Esophagus (tissue), 2 donors: ENCODE measurements around the gene EEF1AKMT1. TPM values are rescaled to one million over a fixed set of nuclear protein-coding genes. Genes with fewer than 3 reads are reported as not detected.

Experiments
- H3K27ac ChIP-seq, 2 donors: one replicate each; pipeline ENCODE4 v1.5.1; 2013; ENCODE audit warnings: low read depth in 2 of 2, mild to moderate bottlenecking in 2 of 2, inconsistent platforms in 1 of 2, low read length in 1 of 2, moderate library complexity in 1 of 2
- H3K27me3 ChIP-seq, 2 donors: one replicate each; pipeline ENCODE4 v1.6.1; 2013; ENCODE audit warnings: low read length in 2 of 2, control low read depth in 1 of 2, mild to moderate bottlenecking in 1 of 2; ENCODE audit not compliant: insufficient read depth in 2 of 2, control insufficient read depth in 1 of 2
- H3K36me3 ChIP-seq, 2 donors: one replicate each; pipeline ENCODE4 v1.6.1; 2013; ENCODE audit warnings: low read length in 1 of 2; ENCODE audit not compliant: control insufficient read depth in 2 of 2, insufficient read depth in 2 of 2
- H3K4me1 ChIP-seq, 2 donors: one replicate each; pipeline ENCODE4 v1.6.1; 2013; ENCODE audit warnings: low read length in 1 of 2; ENCODE audit not compliant: control insufficient read depth in 2 of 2, insufficient read depth in 2 of 2
- H3K4me3 ChIP-seq, 2 donors: one replicate each; pipeline ENCODE4 v1.5.1; 2013; ENCODE audit warnings: low read length in 2 of 2, mild to moderate bottlenecking in 2 of 2, low read depth in 1 of 2, moderate library complexity in 1 of 2
- H3K9me3 ChIP-seq, 2 donors: one replicate each; pipeline ENCODE4 v1.6.1; 2013; ENCODE audit warnings: mild to moderate bottlenecking in 2 of 2, low read depth in 1 of 2, low read length in 1 of 2, moderate library complexity in 1 of 2; ENCODE audit not compliant: control insufficient read depth in 2 of 2, insufficient read depth in 1 of 2
- WGBS, 2 donors: extraction: QIAGEN DNeasy Blood & Tissue Kit; methylation state at CpG; one replicate each; pipeline ENCODE4 v1.1.7; 2013; 5-methylcytosine and 5-hydroxymethylcytosine counted together
- polyA plus RNA-seq, 2 donors: library from polyadenylated mRNA; stranded (reverse); fragments of 200-250 nt; gene quantifications; one replicate each; pipeline ENCODE4 v1.2.3, GENCODE V29; 2013
- donor health status: healthy with polysubstance abuse.
- donor health status: Bipolar disorder and iron deficiency.

Gene EEF1AKMT1
- polyA plus RNA-seq, 2 donors: 4.3 to 5.3 TPM

DNA sequence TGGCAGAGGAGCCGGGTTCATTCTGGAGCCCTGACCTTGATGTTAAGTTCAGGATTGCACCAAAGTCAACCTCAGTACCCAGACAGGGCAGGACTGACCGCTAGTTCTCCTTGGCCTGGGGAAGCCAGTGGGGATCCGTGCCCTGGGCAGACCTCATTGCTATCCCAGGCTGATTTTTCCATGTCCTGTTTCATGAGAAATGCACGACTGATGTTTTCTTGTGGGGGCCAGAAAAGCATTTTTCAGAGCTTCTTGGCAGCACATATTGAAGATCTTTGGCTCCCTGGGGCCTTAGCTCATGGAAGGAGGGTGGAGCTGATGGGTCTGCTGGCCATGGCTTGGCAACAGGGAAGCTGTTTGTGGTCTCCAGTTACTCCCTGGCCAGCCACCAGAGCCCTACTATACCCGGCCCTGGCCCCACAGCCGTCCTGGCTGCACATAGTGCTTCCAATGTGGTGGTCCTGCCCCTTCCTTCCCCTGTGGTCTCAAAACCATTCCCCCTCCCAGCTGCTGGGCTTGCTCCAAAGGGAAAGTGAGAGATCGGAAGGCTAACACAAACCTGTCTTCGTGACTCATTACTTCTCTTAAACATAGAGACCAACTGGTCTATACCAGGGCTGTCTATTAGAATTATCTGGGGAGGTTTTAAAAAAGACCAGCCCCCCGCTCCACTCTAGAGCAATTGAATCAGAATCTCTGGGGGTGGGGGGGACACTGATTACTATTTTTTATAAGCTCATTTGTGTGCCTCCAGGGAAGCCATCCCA lies 59.0 kb downstream of the EEF1AKMT1 start:
- WGBS, 2 donors: 54 to 69% methylated on average over 9 of the region's 9 CpGs
- Histone ChIP-seq H3K36me3 (no peaks in the 10 kb centered on the region), H3K4me3 (no peak overlapping the region), H3K27me3 (no peaks in the 10 kb centered on the region), H3K27ac (peak overlapping the region; percentile 19 to 60), H3K4me1 (peaks cover 0 to 2% of the 10 kb centered on the region in 2 donors), H3K9me3 (peaks cover 0 to 6% of the 10 kb centered on the region in 2 donors)

DNA sequence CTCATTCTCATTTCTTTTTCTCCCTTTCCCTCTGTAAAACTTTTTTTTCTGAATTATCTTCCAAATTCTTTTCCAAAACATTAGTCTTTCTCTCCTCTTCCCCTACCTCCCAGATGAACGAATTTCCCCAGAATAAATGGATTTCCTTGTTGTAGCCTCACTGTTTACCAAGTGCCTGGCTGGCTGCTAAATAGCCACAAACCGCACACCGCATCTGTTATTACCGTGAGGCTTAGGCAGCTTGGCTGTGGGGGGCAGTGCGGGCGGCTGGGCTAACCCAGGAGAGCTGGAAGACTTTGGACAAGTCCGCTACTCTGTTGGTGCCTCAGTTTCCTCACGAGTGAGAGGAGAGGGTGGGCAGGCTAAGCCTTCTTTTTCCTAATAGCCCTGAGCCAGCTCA lies 59.6 kb downstream of the EEF1AKMT1 start:
- peaks cover 0 to 5% of the 10 kb centered on the region in 2 donors for H3K9me3 ChIP-seq
- peaks cover 0 to 2% of the 10 kb centered on the region in 2 donors for H3K4me1 ChIP-seq
- H3K27ac ChIP-seq: peak overlapping the region; percentile 19 to 60
- H3K27me3 ChIP-seq: no peaks in the 10 kb centered on the region
- WGBS, 2 donors: 65 to 72% methylated on average over 8 of the region's 8 CpGs
- H3K36me3 ChIP-seq: no peaks in the 10 kb centered on the region
- H3K4me3 ChIP-seq: no peak overlapping the region

DNA sequence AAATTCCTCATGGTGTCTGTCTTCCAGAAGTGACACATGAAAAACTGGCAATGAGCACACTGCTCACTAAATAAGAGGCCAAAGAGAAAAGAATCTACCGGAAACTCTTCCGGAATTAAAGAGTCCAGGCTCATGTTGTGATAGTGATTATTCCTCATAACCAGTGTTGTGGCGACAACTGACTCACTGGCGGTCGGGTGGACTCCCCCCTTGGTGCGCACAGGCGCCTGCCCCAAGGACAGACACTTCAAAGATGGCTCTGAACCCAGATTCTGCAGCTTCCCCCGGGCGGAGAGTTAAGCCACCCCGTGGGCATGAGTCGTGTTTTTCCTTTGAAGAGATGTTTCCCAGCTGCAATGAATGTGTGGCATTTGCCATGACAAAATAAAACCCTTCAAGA lies 60.0 kb downstream of the EEF1AKMT1 start:
- Histone ChIP-seq H3K27ac (no peak overlapping the region), H3K4me3 (no peak overlapping the region), H3K27me3 (no peaks in the 10 kb centered on the region), H3K4me1 (peaks cover 0 to 2% of the 10 kb centered on the region in 2 donors), H3K9me3 (peaks cover 0 to under 1% of the 10 kb centered on the region in 2 donors), H3K36me3 (no peaks in the 10 kb centered on the region)
- 40 to 43% methylated on average over 11 of the region's 11 CpGs for WGBS, 2 donors

DNA sequence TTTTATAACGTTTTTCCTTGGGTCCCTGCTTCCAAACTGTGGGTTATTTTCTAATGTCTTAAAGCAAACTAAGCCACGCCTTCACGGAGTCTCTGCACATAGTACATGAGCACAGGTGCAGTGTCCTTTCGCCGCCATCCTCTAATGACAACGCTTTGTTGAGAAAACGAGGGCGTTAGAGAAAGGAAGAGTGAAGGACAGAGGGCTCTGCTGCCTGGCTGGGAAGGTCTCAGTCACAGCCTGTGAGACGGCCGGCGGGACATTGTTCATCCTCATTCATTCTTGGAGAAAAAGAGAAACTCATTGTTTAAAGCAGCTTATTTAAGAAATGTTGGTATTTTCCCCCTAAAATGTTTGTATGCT lies 60.8 kb downstream of the EEF1AKMT1 start:
- WGBS, 2 donors: 28 to 30% methylated on average over 11 of the region's 11 CpGs
- Histone ChIP-seq H3K27me3 (no peaks in the 10 kb centered on the region), H3K4me1 (peaks cover 0 to 2% of the 10 kb centered on the region in 2 donors), H3K9me3 (no peaks in the 10 kb centered on the region), H3K27ac (no peak overlapping the region), H3K4me3 (no peak overlapping the region), H3K36me3 (no peaks in the 10 kb centered on the region)

DNA sequence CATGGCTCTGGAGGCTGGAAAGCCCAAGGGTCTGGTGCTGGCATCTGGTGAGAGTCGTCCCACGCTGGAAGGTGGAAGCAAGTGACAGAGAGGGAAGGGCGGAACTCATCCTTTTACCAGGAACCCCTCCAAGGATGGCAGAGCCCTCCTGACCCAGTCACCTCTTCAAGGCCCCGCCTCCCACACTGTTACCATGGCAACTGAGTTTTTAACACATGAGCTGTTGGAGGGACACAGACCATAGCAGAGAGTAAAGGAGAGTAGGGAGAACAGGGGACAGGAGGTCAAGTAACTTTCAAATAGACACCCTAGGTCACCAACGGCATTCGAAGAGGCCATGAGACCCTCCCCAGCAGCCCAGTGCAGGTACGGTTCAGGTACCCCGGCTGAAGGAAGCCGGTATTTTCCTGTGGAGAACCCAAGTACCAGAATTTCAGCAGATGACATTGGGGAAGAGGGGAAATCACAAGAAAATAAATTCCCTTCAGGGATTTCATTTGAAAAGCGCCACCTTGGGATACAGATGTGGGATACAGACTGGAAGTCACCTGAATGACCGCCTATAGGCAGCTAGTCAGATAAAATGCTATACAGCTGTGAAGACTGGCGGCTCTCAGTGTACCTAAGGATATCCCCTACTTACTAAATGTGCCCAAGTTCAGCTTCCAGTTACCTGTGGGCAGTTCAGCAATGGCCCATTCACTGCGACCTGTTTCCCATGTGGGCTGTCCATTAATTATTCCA lies 62.3 kb downstream of the EEF1AKMT1 start:
- Histone ChIP-seq H3K27ac (no peak overlapping the region), H3K4me3 (no peak overlapping the region), H3K27me3 (no peaks in the 10 kb centered on the region), H3K4me1 (peaks cover 0 to 2% of the 10 kb centered on the region in 2 donors), H3K9me3 (no peaks in the 10 kb centered on the region), H3K36me3 (no peaks in the 10 kb centered on the region)
- WGBS, 2 donors: 86% methylated on average over 13 of the region's 13 CpGs

DNA sequence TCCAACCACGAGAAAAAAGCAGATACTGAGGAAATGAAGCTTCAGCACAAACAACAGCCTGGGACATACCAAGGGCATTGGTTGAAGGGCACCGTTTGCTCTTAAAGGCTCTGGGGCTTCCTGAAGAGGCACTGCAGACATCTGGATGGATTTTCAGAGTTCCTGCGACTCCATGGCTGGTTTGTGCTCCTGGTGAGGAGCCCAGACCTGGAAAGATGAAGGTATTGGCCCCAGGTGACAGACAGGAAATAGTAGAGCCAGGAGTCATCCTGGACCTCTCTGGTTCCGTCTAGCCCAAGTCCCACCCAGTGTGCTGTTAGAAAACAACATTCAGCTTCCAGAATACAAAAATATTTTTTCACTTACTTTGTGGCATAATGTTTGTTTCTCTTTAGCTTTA lies 64.0 kb downstream of the EEF1AKMT1 start:
- no peak overlapping the region for H3K27ac ChIP-seq
- no peaks in the 10 kb centered on the region for H3K9me3 ChIP-seq
- no peaks in the 10 kb centered on the region for H3K27me3 ChIP-seq
- H3K4me1 ChIP-seq: peaks cover 0 to 2% of the 10 kb centered on the region in 2 donors
- H3K36me3 ChIP-seq: no peaks in the 10 kb centered on the region
- no peak overlapping the region for H3K4me3 ChIP-seq
- 47 to 52% methylated on average over 4 of the region's 4 CpGs for WGBS, 2 donors

DNA sequence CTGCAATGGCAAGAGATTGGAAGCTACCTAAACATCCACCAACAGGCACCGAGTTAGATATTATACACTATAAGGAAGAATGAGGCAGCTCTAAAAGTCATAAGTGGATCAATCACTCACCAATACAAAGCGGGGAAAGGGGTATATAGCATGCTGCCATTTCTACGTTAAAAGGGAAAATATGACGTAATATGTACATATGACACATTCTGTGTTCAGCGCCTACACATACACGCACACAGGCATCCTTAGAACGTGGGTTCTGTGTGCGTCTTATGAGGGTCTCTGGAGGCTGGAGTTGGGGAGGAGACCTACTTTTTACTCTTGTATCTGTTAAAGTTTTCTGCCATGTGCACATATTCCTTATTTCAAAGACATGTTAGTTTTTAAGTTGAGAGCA lies 64.4 kb downstream of the EEF1AKMT1 start:
- no peak overlapping the region for H3K27ac ChIP-seq
- H3K4me3 ChIP-seq: no peak overlapping the region
- H3K4me1 ChIP-seq: peaks cover 2 to 5% of the 10 kb centered on the region in 2 donors
- no peaks in the 10 kb centered on the region for H3K36me3 ChIP-seq
- WGBS, 2 donors: 79 to 88% methylated on average over 8 of the region's 8 CpGs
- no peaks in the 10 kb centered on the region for H3K27me3 ChIP-seq
- H3K9me3 ChIP-seq: no peaks in the 10 kb centered on the region

DNA sequence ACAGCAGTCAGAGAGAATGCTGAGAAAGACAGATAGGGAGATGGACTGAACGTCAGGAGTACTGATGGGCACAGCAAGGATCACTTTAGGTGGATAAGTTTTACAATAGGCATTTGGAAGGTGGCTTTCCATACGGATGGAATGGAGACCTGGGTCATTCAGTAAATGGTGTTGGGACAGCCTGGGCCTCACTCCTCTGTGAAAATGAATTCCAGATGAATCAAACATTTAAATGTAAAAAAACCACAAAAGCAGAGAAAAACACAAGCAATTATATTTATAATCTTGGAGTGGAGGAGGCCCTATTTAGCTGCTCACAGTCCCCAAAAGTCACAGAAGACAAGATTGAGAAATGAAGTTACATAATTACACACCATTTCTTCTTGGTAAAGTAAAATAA lies 65.5 kb downstream of the EEF1AKMT1 start:
- no peaks in the 10 kb centered on the region for H3K36me3 ChIP-seq
- H3K27me3 ChIP-seq: no peaks in the 10 kb centered on the region
- H3K4me3 ChIP-seq: no peak overlapping the region
- H3K4me1 ChIP-seq: peaks cover 2 to 5% of the 10 kb centered on the region in 2 donors
- no peaks in the 10 kb centered on the region for H3K9me3 ChIP-seq
- H3K27ac ChIP-seq: no peak overlapping the region
- 67 to 70% methylated on average over 2 of the region's 2 CpGs for WGBS, 2 donors

DNA sequence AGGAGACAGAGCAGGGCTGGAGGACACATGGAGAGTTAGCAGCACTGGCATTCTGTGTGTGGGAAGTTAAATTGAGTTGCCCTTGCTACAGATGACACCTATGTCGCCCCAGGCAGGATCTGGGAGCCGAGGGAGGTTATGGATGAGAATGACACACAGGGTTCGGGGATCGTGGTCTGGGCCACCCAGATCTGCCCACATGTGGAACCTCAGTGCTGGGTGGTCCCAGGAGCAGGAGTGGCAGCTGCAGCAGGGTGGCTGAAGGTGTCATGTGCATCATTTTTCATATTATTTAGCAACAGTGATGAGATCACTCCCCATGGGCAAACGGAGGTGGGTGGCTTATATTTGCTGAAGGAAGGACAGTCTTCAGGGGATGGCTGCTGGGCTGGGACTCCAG lies 67.1 kb downstream of the EEF1AKMT1 start:
- no peaks in the 10 kb centered on the region for H3K9me3 ChIP-seq
- peaks cover 2 to 6% of the 10 kb centered on the region in 2 donors for H3K4me1 ChIP-seq
- no peaks in the 10 kb centered on the region for H3K27me3 ChIP-seq
- WGBS, 2 donors: 85 to 90% methylated on average over 5 of the region's 5 CpGs
- no peak overlapping the region for H3K4me3 ChIP-seq
- H3K27ac ChIP-seq: no peak overlapping the region
- H3K36me3 ChIP-seq: no peaks in the 10 kb centered on the region
